Measurements from ENCODE around the gene GP5. TPM values are rescaled to one million over a fixed set of nuclear protein-coding genes. Genes with fewer than 3 reads are reported as not detected.

Gene GP5
- total RNA-seq, 1 donor from 2014 or later = not detected

DNA sequence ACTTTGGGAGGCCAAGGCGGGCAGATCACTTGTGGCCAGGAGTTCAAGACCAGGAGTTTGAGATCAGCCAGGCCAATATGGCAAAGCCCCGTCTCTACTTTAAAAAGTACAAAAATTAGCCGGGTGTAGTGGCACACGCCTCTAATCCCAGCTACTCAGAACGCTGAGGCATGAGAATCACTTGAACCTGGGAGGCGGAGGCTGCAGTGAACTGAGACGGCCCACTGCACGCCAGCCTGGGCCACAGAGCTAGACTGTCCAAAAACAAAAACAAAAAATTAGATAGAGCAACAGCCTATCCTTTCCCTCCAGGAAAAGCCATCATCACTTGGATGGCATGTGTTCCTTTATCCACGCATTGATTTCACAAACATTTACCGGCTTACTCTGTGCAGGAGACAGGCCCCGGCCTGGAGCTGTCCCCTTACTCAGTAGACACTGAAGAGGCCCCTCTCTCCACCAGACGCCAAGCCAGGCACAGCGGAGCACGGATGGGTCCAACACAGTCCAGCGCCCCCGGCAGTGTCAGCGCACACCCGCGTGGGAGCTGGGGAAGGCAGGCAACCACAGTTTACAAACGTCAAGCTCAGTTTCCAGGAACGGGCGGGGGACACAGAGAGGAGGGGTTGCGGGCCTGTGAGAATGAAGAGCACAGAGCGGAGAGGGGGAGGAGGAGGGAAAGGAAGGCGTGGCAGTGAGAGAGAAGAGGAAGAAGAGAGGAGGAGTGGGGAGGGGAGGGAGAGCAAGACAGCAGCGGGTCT is 3.1 kb downstream of the GP5 start:
- TF ChIP-seq, protein P1, sequence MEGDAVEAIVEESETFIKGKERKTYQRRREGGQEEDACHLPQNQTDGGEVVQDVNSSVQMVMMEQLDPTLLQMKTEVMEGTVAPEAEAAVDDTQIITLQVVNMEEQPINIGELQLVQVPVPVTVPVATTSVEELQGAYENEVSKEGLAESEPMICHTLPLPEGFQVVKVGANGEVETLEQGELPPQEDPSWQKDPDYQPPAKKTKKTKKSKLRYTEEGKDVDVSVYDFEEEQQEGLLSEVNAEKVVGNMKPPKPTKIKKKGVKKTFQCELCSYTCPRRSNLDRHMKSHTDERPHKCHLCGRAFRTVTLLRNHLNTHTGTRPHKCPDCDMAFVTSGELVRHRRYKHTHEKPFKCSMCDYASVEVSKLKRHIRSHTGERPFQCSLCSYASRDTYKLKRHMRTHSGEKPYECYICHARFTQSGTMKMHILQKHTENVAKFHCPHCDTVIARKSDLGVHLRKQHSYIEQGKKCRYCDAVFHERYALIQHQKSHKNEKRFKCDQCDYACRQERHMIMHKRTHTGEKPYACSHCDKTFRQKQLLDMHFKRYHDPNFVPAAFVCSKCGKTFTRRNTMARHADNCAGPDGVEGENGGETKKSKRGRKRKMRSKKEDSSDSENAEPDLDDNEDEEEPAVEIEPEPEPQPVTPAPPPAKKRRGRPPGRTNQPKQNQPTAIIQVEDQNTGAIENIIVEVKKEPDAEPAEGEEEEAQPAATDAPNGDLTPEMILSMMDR (IDR thresholded peaks at IDR 0.05) = no peak
- H3K27me3 Mint-ChIP-seq (ENCODE audit: unreplicated experiment) = peaks cover 4% of the 10 kb centered on the region
- DNase-seq (ENCODE audit: extremely low spot score, unreplicated experiment) = no peak
- peaks cover 5% of the 10 kb centered on the region for H3K9me3 Mint-ChIP-seq (ENCODE audit: unreplicated experiment)
- no peak overlapping the region for H3K4me3 Mint-ChIP-seq (ENCODE audit: unreplicated experiment)
- H3K27ac Mint-ChIP-seq (ENCODE audit: unreplicated experiment) = no peak overlapping the region
- peaks cover under 1% of the 10 kb centered on the region for H3K36me3 Mint-ChIP-seq (ENCODE audit: unreplicated experiment)
- H3K4me1 Mint-ChIP-seq (ENCODE audit: unreplicated experiment) = peaks cover 2% of the 10 kb centered on the region

DNA sequence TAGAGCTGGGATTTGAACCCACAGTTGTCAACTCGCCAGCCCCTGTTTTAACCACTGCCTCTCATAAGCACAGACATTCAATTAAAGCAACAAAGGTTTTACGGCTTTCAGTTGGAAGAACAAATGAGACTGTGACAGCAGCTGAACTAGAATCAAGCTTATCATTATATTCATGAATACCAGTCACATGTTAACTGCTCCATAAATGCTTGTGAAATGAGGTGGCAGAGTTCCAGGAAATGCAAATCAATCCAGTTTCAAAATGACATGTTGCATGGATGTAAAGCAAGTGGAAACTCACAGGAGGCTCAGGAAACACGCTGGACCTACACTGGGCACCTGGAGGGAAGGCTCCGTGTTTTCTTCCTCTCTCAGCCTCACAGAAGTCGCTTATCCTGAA is 3.9 kb downstream of the GP5 start:
- Mint-ChIP-seq H3K9me3 (ENCODE audit: unreplicated experiment) (peaks cover 12% of the 10 kb centered on the region), H3K4me3 (ENCODE audit: unreplicated experiment) (no peak overlapping the region), H3K27me3 (ENCODE audit: unreplicated experiment) (peaks cover 11% of the 10 kb centered on the region), H3K27ac (ENCODE audit: unreplicated experiment) (no peak overlapping the region), H3K4me1 (ENCODE audit: unreplicated experiment) (peaks cover 2% of the 10 kb centered on the region), H3K36me3 (ENCODE audit: unreplicated experiment) (peaks cover 8% of the 10 kb centered on the region)
- DNase-seq (ENCODE audit: extremely low spot score, unreplicated experiment) = no peak
- TF ChIP-seq, protein P1 (IDR thresholded peaks at IDR 0.05) = no peak

DNA sequence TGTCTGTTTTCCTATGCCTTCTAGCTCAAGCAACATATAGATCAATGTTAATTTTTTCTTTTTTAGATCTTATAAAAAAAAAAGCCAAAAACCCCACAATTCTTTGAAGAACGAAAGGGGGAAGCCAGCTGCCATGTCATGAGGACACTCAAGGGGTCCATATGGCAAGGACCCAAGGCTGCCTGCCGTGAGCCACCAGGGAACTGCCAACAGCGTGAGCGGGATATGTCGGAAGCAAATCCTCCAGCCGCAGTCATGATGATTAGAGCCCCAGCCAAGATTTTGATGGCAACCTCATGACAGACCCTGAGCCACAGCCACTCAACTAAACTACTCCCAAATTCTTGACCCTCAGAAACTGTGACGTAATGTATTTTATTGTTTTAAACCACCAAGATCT is 6.5 kb downstream of the GP5 start:
- no peak overlapping the region for H3K27ac Mint-ChIP-seq (ENCODE audit: unreplicated experiment)
- H3K9me3 Mint-ChIP-seq (ENCODE audit: unreplicated experiment) = peaks cover 17% of the 10 kb centered on the region
- TF ChIP-seq, protein P1 (IDR thresholded peaks at IDR 0.05) = no peak
- DNase-seq (ENCODE audit: extremely low spot score, unreplicated experiment) = no peak
- peaks cover 2% of the 10 kb centered on the region for H3K4me1 Mint-ChIP-seq (ENCODE audit: unreplicated experiment)
- H3K27me3 Mint-ChIP-seq (ENCODE audit: unreplicated experiment) = peaks cover 20% of the 10 kb centered on the region
- no peak overlapping the region for H3K4me3 Mint-ChIP-seq (ENCODE audit: unreplicated experiment)
- H3K36me3 Mint-ChIP-seq (ENCODE audit: unreplicated experiment) = peaks cover 8% of the 10 kb centered on the region

DNA sequence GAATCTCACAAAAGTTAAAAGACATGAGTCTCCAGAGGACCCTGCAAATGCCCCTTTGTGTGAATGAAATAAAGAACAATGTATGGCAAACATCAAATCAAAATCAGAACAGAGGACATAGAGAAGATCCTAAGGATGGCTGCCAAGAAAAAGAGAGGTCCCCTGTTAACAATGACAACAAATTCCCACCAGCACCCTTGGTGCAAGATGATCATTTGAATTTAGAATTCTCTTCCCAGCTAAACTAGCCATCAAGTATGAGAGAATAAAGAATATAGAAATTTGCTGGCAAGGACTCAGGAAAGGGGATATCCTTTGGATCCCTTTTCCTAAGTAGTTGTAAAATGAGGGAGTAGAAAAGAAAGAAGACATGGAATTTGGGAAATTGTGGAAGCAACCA is 8.2 kb downstream of the GP5 start:
- Mint-ChIP-seq H3K27ac (ENCODE audit: unreplicated experiment) (no peak overlapping the region), H3K27me3 (ENCODE audit: unreplicated experiment) (peaks cover 33% of the 10 kb centered on the region), H3K9me3 (ENCODE audit: unreplicated experiment) (peaks cover 17% of the 10 kb centered on the region), H3K4me1 (ENCODE audit: unreplicated experiment) (no peaks in the 10 kb centered on the region), H3K36me3 (ENCODE audit: unreplicated experiment) (peaks cover 8% of the 10 kb centered on the region), H3K4me3 (ENCODE audit: unreplicated experiment) (no peak overlapping the region)
- no peak for DNase-seq (ENCODE audit: extremely low spot score, unreplicated experiment)
- TF ChIP-seq, protein P1 (IDR thresholded peaks at IDR 0.05) = no peak

DNA sequence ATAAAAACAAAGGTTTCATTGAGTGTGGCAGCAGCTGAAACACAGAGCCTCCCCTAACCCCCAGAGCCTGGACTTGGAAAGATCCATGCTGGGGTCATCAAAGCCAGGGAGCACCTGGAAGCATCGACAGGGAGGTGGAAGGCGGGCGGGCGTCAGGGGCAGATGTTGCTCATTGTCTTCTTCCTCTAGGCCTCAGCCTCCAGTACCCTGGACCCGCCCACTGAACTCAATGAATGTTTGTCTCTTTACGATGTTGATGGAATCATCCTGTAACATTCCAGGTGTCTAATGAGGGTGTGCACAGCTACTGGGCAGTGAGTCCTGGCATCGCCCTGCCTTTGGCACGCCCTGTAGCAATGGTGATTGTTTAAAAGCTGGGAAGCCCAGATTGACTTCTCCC is 9.8 kb downstream of the GP5 start:
- DNase-seq (ENCODE audit: extremely low spot score, unreplicated experiment) = no peak
- Mint-ChIP-seq H3K4me1 (ENCODE audit: unreplicated experiment) (no peaks in the 10 kb centered on the region), H3K27ac (ENCODE audit: unreplicated experiment) (no peak overlapping the region), H3K9me3 (ENCODE audit: unreplicated experiment) (peaks cover 17% of the 10 kb centered on the region), H3K27me3 (ENCODE audit: unreplicated experiment) (peaks cover 33% of the 10 kb centered on the region), H3K4me3 (ENCODE audit: unreplicated experiment) (no peak overlapping the region), H3K36me3 (ENCODE audit: unreplicated experiment) (peaks cover 8% of the 10 kb centered on the region)
- TF ChIP-seq, protein P1 (IDR thresholded peaks at IDR 0.05) = no peak
